ENCODE results near the gene FABP1. TPM values are rescaled to one million over a fixed set of nuclear protein-coding genes. Genes with fewer than 3 reads are reported as not detected.

Gene FABP1
- total RNA-seq (ENCODE audit: low replicate concordance), result 28.2 and 56.2 TPM in 2 replicates
- long read RNA-seq, transcript FABP1-201 (4 exons, 555 nt), result major isoform, 59 of 61 reads
- long read RNA-seq, partial matches to known transcripts, result 0 of 61 reads
- long read RNA-seq, other reads (novel, unspliced or antisense), result 2 of 61 reads

DNA sequence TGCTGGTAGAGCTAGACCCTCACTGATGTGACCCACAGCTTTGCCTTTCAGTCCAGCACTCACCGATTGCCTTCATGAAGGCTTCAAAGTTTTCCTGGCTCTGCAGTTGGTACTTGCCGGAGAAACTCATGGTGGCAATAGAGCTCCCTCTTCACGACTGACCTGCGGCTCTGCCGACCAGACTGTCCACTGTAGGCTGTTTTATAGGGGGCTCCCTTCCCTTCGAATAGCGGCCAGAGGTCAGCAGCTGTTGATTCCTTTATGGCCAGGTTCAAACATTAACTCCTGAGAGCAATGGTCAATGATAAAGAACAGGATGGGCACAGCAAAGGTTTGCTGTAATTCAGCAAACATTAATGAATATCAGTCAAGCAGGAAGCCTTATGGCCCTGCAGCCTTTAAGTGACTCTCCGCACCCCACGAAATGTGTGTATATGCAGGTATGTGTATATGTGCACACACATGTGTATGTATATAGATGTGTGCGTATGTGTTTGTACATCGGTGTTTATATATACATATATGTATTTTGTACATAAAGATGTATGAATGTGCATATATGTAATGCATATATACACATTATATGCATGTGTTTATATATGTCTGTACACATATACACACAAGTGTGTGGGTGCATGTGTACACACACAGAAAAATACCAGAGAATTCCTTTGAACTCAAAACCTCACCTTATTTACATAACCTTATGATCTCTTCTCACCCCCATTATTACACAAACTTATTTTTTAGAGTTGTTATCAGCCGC, at the start of gene FABP1:
Gene FABP1, minus strand, starts transcription at position 175 of the 766 bp plus-strand sequence. Its CDS starts 45 bp downstream, at position 130.
- TF ChIP-seq, protein P1, sequence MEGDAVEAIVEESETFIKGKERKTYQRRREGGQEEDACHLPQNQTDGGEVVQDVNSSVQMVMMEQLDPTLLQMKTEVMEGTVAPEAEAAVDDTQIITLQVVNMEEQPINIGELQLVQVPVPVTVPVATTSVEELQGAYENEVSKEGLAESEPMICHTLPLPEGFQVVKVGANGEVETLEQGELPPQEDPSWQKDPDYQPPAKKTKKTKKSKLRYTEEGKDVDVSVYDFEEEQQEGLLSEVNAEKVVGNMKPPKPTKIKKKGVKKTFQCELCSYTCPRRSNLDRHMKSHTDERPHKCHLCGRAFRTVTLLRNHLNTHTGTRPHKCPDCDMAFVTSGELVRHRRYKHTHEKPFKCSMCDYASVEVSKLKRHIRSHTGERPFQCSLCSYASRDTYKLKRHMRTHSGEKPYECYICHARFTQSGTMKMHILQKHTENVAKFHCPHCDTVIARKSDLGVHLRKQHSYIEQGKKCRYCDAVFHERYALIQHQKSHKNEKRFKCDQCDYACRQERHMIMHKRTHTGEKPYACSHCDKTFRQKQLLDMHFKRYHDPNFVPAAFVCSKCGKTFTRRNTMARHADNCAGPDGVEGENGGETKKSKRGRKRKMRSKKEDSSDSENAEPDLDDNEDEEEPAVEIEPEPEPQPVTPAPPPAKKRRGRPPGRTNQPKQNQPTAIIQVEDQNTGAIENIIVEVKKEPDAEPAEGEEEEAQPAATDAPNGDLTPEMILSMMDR (conservative IDR thresholded peaks at IDR 0.05), result no peak
- Mint-ChIP-seq H3K4me1 (ENCODE audit: unreplicated experiment) (no peaks in the 10 kb centered on the region), H3K4me3 (peak within 1 kb of the TSS; percentile 28), H3K9me3 (no peaks in the 10 kb centered on the region), H3K27me3 (peaks cover 12% of the 10 kb centered on the region), H3K36me3 (no peaks in the 10 kb centered on the region), H3K27ac (no peak within 1 kb of the TSS)
- DNase-seq (ENCODE audit: extremely low spot score, unreplicated experiment), result no peak

DNA sequence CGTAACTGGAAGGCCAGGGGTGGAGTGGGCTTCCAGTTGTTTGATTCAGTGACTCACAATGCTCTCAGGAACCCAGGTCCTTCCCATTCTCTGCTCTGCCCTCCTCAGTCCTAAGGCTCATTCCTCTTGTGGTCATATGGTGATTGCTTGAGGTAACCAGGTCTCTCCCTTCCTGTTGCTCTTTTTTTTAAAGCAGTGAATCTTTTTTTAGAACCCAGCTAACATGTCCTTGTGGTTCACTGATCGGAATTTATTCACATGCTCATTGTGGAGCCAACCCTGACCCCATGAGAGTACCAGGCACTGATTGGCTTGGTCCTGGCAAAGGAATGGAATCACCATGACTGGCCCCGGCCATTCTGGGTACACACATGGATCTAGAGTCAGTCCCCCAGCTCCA, 49.7 kb upstream of the FABP1 start:
- H3K4me1 Mint-ChIP-seq (ENCODE audit: unreplicated experiment), result no peaks in the 10 kb centered on the region
- DNase-seq (ENCODE audit: extremely low spot score, unreplicated experiment), result no peak
- no peaks in the 10 kb centered on the region for H3K9me3 Mint-ChIP-seq
- H3K27me3 Mint-ChIP-seq, result peaks cover 11% of the 10 kb centered on the region
- no peaks in the 10 kb centered on the region for H3K36me3 Mint-ChIP-seq
- H3K27ac Mint-ChIP-seq, result no peak overlapping the region
- TF ChIP-seq, protein P1 (conservative IDR thresholded peaks at IDR 0.05), result no peak
- H3K4me3 Mint-ChIP-seq, result no peak overlapping the region

DNA sequence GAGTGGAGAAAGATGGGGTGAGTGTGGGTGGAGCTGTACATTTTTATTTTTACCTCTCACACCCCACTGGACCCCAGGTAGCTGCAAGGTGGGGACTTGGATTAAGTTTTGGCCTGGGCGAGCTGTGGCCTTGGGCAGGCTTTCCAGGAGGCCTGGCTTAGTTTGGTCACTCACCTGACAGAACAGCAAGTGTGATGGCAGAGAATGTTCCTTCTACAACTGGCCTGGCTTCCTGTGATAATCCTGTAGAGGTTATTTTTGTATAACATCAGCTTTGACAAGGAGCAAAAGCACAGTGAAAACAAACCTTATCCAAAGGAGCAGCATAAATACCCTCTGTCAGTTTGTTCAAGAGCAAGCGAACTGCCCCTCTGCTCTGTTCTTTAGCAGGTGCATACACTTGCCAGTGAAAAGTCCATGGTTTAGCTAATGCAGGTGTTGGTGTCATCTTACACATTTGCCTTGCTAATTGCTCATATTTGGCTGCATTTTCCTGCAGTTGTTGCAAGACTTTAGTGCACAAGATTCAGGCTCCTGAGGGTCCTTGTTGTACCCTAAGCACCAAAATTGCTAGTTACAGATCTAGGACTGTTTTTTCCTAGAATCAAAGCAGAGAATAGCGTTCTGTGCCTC, 48.6 kb upstream of the FABP1 start:
- no peaks in the 10 kb centered on the region for H3K9me3 Mint-ChIP-seq
- H3K4me3 Mint-ChIP-seq, result no peak overlapping the region
- peaks cover 11% of the 10 kb centered on the region for H3K27me3 Mint-ChIP-seq
- H3K27ac Mint-ChIP-seq, result no peak overlapping the region
- no peaks in the 10 kb centered on the region for H3K4me1 Mint-ChIP-seq (ENCODE audit: unreplicated experiment)
- DNase-seq (ENCODE audit: extremely low spot score, unreplicated experiment), result no peak
- no peaks in the 10 kb centered on the region for H3K36me3 Mint-ChIP-seq
- TF ChIP-seq, protein P1 (conservative IDR thresholded peaks at IDR 0.05), result no peak

DNA sequence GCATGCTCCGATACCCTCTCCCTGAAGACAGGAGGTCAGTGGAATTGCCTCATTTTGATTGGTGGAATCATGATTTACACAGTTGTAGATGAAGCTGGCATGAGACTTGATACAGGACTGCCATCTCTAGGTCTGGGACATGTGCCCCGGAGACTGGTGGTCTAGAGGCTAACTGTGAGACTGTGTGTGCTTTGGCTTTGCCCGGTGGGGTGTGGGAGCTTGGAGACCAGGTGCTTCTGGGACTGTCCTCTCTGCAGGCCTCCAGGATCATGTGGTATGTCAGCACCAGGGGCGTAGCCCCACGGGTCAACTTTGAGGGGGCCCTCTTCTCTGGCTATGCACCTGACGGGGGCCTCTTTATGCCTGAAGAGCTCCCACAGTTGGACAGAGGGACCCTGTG, 45.0 kb upstream of the FABP1 start:
- peaks cover 15% of the 10 kb centered on the region for H3K27me3 Mint-ChIP-seq
- no peaks in the 10 kb centered on the region for H3K9me3 Mint-ChIP-seq
- DNase-seq (ENCODE audit: extremely low spot score, unreplicated experiment), result no peak
- H3K27ac Mint-ChIP-seq, result peak overlapping the region; percentile 21
- H3K4me3 Mint-ChIP-seq, result no peak overlapping the region
- TF ChIP-seq, protein P1 (conservative IDR thresholded peaks at IDR 0.05), result no peak
- H3K4me1 Mint-ChIP-seq (ENCODE audit: unreplicated experiment), result peaks cover 4% of the 10 kb centered on the region
- no peaks in the 10 kb centered on the region for H3K36me3 Mint-ChIP-seq

DNA sequence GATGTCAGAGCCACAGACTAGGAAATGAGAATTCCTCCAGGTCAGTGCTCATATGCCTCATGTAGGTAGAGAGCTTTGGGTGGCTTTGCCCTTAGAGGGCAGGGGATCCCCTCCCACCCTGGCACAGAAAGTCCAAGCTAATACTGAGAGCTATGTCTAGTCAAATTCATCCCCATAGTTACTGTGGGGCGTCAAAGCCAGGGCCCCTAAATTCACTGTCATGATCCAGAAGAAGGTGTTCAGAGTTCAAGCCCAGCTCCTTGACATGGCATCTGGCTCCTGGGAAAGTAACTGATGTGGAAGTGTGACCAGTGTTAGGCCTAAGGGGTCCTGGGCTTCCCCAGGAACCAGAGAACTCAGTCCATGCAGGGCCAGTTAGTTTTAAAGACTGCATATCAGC, 44.1 kb upstream of the FABP1 start:
- H3K36me3 Mint-ChIP-seq, result no peaks in the 10 kb centered on the region
- H3K27me3 Mint-ChIP-seq, result peaks cover 15% of the 10 kb centered on the region
- no peak overlapping the region for H3K27ac Mint-ChIP-seq
- TF ChIP-seq, protein P1 (conservative IDR thresholded peaks at IDR 0.05), result no peak
- peak overlapping the region; percentile 84 for H3K4me3 Mint-ChIP-seq
- no peaks in the 10 kb centered on the region for H3K9me3 Mint-ChIP-seq
- peaks cover 4% of the 10 kb centered on the region for H3K4me1 Mint-ChIP-seq (ENCODE audit: unreplicated experiment)
- DNase-seq (ENCODE audit: extremely low spot score, unreplicated experiment), result no peak
